ENCODE data around the gene PDZD8.
A peak's percentile ranks its signal among the peaks of the same experiment; 100 is the strongest.
"Not testable (repeated sequence)": the region's sequence is repeated elsewhere in the genome, so short reads cannot be mapped to it uniquely, and the experiment has no call there.

The PDZD8 gene

GRCh38 chr10:117348236-117348635 is 27.0 kb downstream of the PDZD8 start:
- no peak for DNase-seq (ENCODE audit: low read depth, low spot score)

DNA sequence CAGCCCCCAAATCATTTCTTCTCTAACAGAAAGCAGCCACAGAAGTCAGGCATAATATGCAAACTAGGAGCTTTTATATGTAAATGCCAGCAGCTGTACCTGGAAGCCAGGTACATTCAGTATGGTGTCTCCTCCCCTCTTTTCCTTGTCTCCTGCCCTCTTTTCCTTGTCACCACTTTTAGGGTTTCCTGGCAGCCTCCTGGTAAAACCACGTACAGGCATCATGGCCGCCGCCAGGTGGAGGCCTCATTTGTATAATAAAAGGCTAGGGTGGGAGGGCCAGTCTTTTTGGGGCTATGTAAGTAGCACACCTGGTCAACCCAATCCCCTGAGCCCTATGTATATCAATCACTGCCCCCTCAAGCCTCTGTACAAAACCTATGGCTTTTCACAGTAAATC is 28.7 kb downstream of the PDZD8 start:
- no peak for DNase-seq (ENCODE audit: low read depth, low spot score)

DNA sequence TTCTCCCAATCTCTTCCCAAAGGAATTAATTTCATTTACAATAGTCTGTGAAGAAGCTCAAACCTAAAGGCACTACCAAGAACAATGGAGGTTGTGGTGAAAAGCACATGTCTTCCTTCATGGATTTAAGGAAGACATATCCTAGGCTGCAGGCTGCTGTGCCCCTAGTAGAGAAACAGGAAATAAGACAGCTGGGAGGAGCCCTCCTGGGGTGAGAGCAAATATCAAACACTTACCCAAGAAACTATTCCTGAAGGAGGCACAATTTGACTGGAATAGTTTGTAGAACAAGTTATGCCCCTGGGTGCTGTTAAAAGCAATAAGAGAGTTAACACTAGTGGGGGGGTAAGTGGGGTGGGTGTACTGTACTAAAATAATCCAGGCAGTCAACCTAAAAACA is 30.1 kb downstream of the PDZD8 start:
- peak; percentile 44 for DNase-seq (ENCODE audit: low read depth, low spot score)

DNA sequence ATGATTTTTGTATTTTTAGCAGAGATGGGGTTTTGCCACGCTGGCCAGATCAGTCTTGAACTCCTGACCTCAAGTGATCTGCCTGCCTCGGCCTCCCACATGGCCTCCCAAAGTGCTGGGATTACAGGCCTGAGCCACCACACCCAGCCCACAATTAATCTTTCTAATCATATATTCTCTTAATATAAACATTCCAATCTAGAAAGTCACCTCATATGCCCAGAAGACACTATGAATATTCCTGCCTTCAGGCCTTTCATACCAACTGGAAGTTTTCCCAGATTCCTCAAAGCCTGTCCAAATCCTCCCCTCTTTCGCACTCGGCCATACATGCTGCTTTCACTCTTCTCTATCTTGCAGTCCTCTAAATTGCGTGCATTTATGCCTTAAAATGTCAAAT is 32.6 kb downstream of the PDZD8 start:
- no peak for DNase-seq (ENCODE audit: low read depth, low spot score)

GRCh38 chr10:117341061-117341460 is 34.2 kb downstream of the PDZD8 start:
- DNase-seq (ENCODE audit: low read depth, low spot score): no peak

GRCh38 chr10:117339979-117340378 is 35.3 kb downstream of the PDZD8 start:
- no peak for DNase-seq (ENCODE audit: low read depth, low spot score)

GRCh38 chr10:117339578-117339977 is 35.7 kb downstream of the PDZD8 start:
- DNase-seq (ENCODE audit: low read depth, low spot score): no peak

DNA sequence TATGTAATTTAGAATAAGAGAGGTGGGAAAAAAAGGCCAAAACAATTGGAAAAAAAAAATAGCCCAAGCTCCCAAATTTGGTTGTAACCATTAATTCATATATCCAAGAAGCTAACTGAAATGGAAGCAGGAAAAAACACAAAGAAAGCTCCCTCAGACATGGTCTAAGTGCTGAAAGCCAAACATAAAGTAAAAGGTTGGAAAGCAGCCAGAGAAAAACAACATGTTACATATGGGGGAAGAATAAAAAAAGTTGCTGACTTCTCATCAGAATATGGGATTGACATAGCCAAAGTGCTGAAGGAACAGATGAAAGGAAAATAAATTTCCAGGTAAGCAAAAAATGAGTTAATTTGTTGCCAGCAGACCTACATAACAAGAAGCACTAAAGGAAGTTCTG is 40.3 kb downstream of the PDZD8 start:
- no peak for DNase-seq (ENCODE audit: low read depth, low spot score)

DNA sequence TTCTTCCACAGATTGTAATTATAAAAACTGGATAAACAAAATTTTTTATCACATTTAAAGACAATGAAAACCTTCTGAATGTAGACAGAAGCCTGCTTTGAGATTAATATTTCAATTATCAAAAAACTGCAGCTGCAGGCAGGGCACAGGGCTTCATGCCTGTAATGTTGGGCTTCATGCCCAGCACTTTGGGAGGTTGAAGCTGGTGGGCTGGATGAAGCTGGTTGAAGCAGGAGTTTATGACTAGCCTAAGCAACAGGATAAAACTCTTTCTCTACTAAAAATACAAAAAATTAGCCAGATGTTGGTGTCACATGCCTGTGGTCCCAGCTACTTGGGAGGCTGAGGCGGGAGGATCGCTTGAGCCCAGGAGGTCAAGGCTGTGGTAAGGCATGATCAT is 41.2 kb downstream of the PDZD8 start:
- DNase-seq (ENCODE audit: low read depth, low spot score): no peak

GRCh38 chr10:117327262-117327661 is 48.0 kb downstream of the PDZD8 start:
- no peak for DNase-seq (ENCODE audit: low read depth, low spot score)

DNA sequence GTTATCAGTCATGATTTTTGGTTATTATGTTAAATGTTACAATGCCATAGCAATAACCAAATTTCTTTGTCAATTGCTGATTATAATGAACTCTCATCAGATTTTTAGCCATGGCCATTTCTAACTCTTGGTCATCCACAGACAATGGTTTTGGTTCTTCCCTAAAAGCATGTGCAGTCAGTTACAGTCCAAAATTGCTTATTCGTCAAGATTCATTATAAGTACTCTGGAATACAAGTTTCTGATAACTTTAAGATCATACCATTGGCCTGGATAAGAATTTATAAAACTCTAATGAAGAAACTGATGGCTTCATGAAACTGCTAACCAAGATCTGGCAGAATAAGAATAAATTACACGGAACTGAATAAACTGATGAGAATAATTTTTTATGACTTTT is 50.9 kb downstream of the PDZD8 start:
- DNase-seq (ENCODE audit: low read depth, low spot score): no peak

GRCh38 chr10:117322260-117322659 is 53.0 kb downstream of the PDZD8 start:
- no peak for DNase-seq (ENCODE audit: low read depth, low spot score)

DNA sequence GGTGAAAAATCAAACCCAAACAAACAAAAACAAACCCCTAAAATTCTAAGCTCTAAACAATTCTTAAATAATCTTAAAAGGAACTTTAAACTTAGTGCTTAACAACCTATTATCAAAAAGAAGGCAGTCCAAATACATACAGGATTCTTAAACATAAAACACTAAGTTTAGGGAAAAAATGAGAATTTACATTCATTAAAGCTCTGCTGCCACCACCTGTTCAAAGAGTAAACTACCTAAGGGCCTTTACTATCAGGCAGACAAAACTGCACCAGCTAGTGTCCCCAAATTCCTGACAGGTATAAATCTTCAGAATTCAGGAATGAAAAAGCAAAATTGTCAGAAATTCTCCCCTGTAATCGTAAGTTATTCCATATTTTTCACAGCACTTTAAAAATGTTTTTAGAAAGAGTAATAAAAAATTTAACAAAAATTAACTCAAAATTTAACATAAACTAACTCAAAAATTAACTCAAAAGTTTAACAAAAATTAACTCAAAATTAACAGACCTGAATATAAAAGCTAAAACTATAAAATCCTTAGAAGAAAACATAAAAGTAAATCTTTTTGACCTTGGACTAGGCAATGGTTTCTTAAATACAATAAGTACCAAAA is 55.1 kb downstream of the PDZD8 start:
- DNase-seq (ENCODE audit: low read depth, low spot score): no peak

GRCh38 chr10:117318909-117319308 is 56.3 kb downstream of the PDZD8 start:
- DNase-seq (ENCODE audit: low read depth, low spot score): no peak

- no peak for DNase-seq (ENCODE audit: low read depth, low spot score)
Measured at GRCh38 chr10:117316701-117317100, 58.5 kb downstream of the PDZD8 start.

GRCh38 chr10:117313641-117314040 is 61.6 kb downstream of the PDZD8 start:
- no peak for DNase-seq (ENCODE audit: low read depth, low spot score)

GRCh38 chr10:117312430-117312829 is 62.8 kb downstream of the PDZD8 start:
- no peak for DNase-seq (ENCODE audit: low read depth, low spot score)

DNA sequence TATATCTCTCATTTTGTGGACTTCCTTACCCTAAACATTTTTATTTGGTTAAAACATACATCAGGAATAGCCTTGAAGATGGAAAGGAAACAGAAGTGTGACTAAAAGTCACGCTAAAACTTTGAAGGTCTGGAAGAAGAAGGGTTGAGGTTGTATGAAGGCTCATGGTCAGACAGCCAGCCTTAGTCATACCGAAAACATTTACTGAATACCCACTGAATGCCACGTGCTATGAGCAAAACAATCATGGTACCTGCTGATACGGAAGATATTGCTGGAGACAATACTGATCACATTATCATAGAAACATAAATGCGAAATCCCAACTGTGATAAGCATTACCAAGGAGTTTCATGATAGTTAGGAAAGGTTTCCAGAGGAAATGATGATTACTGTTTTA is 64.0 kb downstream of the PDZD8 start:
- DNase-seq (ENCODE audit: low read depth, low spot score): no peak

DNA sequence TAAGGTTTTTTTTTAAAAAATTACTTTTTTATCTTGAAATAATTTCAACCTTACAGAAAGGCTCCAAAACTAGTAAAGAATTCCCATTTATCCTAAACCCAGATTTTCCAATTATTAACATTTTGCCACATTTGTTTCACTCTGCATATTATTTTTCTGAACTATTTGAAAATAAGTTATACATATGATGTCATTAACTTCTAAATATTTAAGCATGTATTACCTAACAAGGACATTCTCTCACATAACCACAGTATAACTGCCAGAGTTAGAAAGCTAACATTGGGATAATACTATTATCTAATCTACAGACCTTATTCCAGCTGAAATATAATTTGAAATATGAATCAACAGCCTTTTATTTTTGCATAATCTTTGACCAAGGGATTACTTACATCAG is 68.6 kb downstream of the PDZD8 start:
- DNase-seq (ENCODE audit: low read depth, low spot score): no peak

- not testable (repeated sequence) for DNase-seq (ENCODE audit: low read depth, low spot score)
Measured at GRCh38 chr10:117303451-117303850, 71.8 kb downstream of the PDZD8 start.

DNA sequence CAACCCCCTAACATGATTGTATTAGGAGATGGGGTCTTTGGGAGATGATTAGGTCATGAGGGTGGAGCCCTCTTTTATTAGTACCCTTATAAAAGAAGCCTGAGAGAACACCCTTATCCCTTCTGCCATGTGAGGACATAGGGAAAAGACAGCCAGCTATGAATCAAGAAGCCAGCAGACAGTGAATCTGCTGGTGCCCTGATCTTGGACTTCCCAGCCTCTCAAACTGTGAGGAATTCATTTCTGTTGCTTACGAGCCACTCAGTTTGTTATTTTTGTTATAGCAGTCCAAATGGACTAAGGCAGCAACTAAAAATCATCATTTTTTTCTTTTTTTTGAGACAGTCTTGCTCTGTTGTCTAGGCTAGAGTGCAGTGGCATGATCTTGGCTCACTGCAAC is 74.6 kb downstream of the PDZD8 start:
- DNase-seq (ENCODE audit: low read depth, low spot score): no peak

DNA sequence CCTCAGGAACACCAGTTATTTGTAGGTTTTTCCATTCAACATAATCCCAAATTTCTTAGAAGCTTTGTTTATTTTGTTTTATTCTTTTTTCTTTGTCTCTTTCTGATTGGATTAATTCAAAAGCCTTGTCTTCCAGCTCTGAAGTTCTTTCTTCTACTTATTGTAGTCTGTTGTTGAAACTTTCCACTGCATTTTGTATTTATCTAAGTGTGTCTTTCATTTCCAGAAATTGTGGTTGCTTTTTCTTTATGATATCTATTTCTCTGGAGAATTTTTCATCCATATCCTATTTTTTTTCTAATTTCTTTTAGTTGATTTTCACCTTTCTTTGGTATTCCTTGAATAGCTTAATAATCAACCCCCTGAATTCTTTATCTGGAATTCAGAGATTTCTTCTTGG is 75.8 kb downstream of the PDZD8 start:
- no peak for DNase-seq (ENCODE audit: low read depth, low spot score)

DNA sequence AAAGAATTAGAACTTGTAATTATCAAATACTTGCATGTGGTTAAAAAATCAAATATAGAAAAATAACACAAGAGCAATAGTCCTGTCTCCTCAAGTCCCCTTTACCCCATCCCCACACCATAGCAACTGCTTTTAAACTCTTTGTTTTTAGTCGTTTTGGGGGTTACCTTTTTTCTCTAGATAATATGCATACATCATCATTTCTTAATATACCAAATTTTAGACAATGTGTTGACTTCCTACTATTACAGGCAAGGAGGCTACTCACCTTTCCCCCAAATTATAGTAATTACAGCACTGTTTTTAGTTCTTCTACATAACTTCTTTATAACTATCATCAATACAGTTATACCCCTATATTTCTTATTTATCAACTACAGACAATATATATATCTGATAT is 77.0 kb downstream of the PDZD8 start:
- no peak for DNase-seq (ENCODE audit: low read depth, low spot score)

GRCh38 chr10:117294735-117295134 is 80.5 kb downstream of the PDZD8 start:
- no peak for DNase-seq (ENCODE audit: low read depth, low spot score)
